AG08396 (cell line): ENCODE measurements around the gene MPPED2.

Source experiments
- DNase-seq: peaks from one replicate; pipeline ENCODE4 v3.0.0; 2012; ENCODE audit warnings: low spot score, mixed read lengths

The MPPED2 gene

GRCh38 chr11:30420233-30420787 is 165.8 kb downstream of the MPPED2 start:
- no peak for DNase-seq

GRCh38 chr11:30414806-30415205 is 171.3 kb downstream of the MPPED2 start:
- DNase-seq = no peak

- DNase-seq = no peak
Observed at GRCh38 chr11:30414244-30414643, 171.9 kb downstream of the MPPED2 start.

GRCh38 chr11:30412509-30412908 is 173.6 kb downstream of the MPPED2 start:
- no peak for DNase-seq

- no peak for DNase-seq
Observed at GRCh38 chr11:30411383-30411782, 174.8 kb downstream of the MPPED2 start.

GRCh38 chr11:30406978-30407762 is 179.0 kb downstream of the MPPED2 start:
- DNase-seq = no peak

- DNase-seq = no peak
Observed at GRCh38 chr11:30405385-30405784, 180.8 kb downstream of the MPPED2 start.

GRCh38 chr11:30404136-30404535 is 182.0 kb downstream of the MPPED2 start:
- DNase-seq = no peak

GRCh38 chr11:30395751-30396150 is 190.4 kb downstream of the MPPED2 start:
- no peak for DNase-seq

- DNase-seq = no peak
Observed at GRCh38 chr11:30393012-30393411, 193.1 kb downstream of the MPPED2 start.

- DNase-seq = no peak
Observed at GRCh38 chr11:30392221-30392784, 193.8 kb downstream of the MPPED2 start.

- DNase-seq = no peak
Observed at GRCh38 chr11:30388957-30389356, 197.2 kb downstream of the MPPED2 start.

GRCh38 chr11:30387891-30388861 is 198.0 kb downstream of the MPPED2 start:
- DNase-seq = no peak

- no peak for DNase-seq
Observed at GRCh38 chr11:30381879-30382278, 204.3 kb downstream of the MPPED2 start.

GRCh38 chr11:30380846-30381245 is 205.3 kb downstream of the MPPED2 start:
- no peak for DNase-seq

- no peak for DNase-seq
Observed at GRCh38 chr11:30377347-30377746, 208.8 kb downstream of the MPPED2 start.

- no peak for DNase-seq
Observed at GRCh38 chr11:30370164-30370563, 216.0 kb downstream of the MPPED2 start.

- no peak for DNase-seq
Observed at GRCh38 chr11:30368394-30368793, 217.8 kb downstream of the MPPED2 start.

GRCh38 chr11:30365793-30366517 is 220.2 kb downstream of the MPPED2 start:
- DNase-seq = no peak

GRCh38 chr11:30364837-30365482 is 221.2 kb downstream of the MPPED2 start:
- DNase-seq = no peak
